HG03139 (cell line): ENCODE measurements around the gene PLXNA4.

ENCODE experiments used
- ATAC-seq: cut with Tn5 transposase; IDR thresholded peaks from one replicate; pipeline ENCODE4 v1.9.1; 2021; ENCODE audit not compliant: unreplicated experiment

PLXNA4 gene

DNA sequence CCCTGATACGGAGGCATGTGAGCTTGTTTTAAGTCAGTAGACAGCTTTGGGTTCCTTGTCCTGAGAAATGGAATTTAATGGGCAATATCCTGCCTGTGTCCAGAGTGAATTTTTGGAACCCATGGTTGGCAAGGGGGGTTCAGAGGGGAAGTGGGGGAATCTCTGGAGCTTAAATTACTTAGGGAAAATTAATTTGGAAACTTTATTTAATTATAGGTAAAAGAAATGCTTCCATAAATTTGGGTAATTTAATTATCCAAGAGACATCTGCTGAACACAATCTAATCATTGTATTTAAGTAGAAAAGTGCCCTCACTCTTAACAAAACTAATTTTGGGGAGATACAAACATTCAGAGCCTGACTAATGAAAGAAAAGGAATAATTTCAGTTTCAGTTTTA lies 99.7 kb downstream of the PLXNA4 start:
- no peak for ATAC-seq

DNA sequence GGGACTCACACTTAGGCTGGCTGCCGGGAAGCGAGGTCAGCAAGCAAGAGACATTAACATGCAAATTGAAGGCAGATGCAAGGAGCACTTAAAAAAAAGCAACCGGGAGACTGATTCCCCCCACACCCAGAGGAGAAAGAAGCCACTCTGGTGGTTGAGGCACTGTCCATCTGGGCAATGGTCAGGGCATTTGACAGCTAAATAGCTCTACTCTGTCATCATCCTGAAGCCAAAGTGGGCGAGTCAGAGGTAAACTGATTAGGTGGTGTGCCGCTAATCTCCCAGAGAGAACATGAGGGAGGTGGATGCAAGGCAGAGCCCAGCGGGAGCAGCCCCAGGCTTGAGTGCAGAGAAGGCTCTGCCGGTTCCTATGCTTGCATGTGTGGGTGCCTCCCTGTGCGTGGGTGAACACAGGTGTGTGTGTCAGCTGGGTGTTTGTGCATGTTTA lies 100.6 kb downstream of the PLXNA4 start:
- no peak for ATAC-seq

DNA sequence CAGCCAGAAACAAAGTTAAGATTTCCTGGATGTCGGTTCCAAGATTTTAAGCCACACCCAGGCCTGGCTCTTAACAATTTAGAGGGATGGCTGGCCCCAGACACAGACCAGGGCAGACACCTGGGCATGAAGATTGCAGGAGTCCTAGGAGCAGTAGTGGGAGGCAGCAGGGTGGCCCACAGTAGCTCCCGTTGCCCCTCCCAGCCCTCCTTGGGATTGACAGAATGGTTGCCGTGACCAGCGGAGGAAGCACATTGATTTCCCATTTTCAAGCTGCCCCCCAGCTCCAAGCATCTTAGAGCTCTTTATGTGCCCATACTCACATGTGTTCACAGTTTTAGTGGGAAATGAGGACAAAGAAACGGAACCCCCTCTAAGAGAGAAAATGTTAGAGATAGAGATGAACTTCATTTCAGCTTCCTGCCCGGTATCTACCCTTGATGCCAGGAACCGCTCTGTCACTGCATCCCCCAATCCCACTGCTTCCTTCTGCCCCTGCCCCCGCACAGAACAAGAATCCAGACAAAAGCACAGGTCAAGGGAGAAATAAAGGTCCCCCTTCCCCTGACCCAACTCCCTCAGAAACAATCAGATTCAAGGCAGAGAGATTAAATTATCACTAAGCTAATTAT lies 101.1 kb downstream of the PLXNA4 start:
- no peak for ATAC-seq

DNA sequence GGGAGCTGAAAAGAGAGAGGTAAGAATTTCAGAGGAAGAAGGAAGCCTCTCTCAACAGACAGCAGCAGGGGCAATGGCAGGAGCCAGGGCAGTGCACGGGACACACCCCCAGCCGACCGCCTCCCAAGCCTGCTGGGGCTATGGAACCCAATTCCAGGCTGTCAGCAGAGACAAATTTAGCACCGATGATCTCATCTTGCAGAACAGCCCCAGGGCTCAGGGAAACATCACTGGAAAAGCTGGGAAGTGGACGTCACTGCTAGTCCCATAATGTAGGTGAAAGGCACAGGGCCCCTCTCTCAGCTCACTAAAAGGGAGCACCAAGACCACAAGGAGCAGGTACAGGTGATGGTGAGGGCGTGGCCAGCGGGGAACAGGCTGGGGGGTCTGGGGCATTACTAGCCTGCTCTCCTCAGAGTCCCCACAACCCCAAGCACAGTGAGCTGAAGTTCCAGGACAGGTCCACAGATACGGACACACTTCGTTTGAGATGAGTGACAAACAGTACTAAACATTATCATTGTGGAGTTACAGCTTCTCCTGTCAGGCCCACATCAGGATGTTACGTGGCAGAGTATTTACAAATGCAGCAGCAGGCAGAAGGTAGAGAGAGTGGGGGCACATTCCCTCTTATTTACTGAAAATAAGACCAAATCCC lies 103.7 kb downstream of the PLXNA4 start:
- no peak for ATAC-seq

DNA sequence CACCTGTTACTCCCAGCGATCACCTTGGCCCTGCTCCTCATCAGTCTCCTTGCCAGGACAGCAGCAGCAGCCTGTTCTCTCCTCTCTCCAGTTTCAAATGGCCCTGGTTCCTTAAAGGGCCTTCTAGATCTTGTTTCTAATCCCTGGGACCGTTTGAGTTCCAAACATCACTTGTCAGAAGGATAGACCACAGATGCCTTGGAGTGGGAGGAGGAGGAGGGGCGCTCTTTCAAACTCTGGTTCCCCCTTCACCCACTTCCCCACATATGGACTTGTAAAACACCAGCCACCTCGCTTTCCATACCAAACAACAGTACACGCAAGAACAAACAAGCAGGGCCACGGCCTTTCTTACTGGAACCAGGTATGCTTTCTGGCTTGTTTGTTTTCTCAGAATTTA lies 104.8 kb downstream of the PLXNA4 start:
- ATAC-seq: no peak

DNA sequence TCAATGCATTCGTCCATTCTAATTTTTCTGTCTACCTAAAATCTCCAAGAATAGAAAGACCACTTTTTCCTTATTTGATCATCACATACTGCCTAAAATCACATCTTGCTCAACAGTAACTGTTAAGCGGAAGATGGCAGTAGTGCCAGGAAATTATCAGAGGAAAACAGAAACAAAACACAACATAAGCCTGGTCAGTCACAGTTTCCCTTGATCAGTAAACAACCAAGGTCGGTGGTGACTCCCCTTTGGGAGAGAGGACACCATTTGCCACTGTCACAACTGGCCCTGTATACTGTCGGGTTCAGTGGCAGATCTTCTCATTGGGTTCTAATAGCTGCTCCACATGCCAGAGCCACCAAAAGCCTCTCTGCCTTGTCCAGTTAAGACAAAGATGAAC lies 106.6 kb downstream of the PLXNA4 start:
- no peak for ATAC-seq

DNA sequence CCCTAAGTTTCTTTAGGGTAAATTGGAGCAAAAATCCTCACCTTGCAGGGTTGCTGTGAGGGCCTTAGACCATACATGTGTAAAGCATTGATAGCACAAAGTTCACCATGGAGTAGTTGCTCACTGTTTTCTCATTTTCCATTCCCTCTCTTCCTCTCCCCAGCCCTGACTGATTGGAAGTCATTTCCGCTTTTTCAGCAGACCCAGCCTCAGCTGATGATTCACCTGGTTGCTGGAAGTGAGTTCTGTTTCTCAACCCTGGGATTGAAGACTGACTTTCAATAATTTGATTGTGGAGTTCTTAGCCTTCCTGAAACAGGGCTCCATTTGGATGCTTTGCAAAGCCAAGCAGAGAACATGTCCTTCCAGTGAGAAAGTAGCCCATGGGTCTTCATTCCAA lies 107.0 kb downstream of the PLXNA4 start:
- no peak for ATAC-seq

DNA sequence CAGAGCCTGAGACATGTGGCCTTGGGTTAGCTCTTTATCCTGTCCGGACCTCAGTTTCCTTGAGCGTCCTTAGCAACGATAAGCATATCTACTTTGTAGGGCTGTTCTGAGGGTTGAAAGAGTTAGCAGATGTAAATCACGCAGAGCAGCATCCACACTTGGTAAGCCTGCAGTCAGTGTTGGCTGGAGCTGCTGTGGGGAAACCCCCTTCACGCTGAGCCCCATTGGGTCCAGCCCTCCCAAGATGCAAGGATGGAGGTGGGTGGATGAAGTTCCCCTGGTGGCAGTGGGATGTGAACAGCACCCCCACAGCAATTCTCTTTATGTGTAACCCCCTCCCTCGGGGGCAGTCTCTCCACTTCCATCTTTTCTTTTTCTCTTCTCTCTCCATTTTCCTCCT lies 109.9 kb downstream of the PLXNA4 start:
- ATAC-seq: no peak

DNA sequence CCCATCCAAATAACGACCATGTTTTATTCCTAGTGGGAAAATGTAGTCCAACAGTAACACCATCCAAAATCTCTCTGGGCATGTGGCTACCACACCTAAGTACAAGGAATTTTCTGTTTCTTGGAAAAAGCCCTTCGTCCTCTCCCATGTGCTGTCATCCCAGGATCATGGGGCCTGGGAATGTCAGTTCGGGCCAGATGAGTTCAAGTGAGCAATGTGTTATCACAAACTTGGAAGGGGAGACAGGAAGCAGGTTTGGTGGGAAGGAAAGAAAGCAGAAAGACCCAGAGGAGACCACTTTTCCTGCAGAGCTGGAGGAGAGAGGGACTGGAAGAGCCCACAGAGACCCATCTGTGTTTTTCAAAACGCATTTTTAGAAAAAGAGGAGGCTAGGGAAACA lies 110.8 kb downstream of the PLXNA4 start:
- no peak for ATAC-seq

DNA sequence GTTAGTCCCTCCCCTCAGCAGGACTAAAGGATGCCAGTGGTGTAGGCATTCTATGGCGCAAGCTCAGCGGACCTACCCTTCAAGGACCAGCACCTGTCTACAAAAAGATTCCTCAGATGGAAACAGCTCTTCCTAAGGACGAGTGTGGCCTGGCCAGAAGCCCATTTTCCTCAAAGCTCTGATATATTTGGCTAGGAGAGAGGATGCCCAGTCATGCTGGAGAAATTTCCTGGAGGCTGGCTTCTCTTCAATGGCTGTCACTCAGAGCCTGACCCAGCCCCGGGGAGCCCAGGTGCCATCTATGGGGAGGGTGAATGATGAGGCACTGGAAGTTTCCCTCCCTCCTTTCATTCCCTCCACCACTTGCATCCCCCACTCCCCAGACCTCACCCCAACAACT lies 111.5 kb downstream of the PLXNA4 start:
- no peak for ATAC-seq

DNA sequence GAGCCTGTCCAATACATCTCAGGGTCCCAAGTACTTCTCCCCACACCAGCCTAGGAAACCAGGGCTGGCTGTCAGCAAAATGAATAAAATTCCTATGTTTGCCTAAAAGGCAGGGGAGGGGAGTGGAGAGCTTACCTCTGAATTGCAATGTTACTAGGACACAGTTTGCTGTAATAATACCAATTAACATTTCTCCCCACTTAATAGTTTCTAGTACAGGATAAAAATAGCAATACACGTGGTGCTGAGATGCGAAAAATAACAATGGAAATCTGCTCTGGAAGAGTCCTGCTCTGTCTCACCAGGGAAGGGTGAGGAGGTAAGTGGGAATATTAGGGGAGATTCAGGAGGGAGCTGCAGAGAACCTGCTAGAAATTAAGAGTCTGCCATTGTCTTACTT lies 112.3 kb downstream of the PLXNA4 start:
- no peak for ATAC-seq

DNA sequence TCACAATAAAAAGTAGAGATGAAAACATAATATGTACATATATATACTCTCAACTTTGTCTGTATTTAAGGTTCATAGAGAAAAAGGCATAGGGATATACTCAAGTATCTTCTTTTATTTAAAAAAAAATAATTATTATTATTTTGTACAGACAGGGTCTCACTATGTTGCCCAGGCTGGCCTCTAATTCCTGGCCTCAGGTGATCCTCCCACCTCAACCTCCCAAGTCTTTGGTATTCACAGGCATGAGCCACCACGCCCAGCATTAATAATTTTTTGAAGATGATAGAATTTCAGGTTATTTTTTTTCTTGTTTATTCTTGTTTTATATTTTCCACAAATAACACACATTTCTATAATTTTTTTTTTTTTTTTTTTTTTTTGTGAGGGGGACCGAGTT lies 113.8 kb downstream of the PLXNA4 start:
- no peak for ATAC-seq

DNA sequence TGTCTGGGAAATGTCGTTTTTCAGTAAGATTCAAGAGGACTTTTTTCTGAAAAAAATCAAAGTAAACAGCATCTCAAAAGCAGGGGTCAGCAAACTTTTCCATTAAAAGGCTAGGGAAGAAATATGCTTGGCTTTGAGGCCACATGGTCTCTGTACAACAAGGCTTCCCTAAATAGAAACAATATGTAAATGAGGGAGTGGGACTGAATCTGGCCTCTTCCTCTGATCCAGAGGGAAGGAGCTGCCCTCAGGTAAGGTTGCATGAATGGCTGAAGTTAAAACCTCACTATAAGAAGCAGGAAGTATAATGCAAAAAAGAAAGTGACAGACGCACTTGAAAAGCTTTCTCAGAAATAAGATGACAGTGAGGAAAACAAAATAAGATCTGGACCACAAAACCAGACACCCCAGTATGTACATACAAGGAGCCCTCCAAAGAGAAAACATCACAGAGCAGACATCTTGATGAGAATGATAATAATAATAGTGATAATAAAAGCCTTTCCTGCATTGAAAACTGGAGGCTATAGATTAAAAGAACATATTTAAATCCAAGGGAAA lies 115.2 kb downstream of the PLXNA4 start:
- no peak for ATAC-seq

DNA sequence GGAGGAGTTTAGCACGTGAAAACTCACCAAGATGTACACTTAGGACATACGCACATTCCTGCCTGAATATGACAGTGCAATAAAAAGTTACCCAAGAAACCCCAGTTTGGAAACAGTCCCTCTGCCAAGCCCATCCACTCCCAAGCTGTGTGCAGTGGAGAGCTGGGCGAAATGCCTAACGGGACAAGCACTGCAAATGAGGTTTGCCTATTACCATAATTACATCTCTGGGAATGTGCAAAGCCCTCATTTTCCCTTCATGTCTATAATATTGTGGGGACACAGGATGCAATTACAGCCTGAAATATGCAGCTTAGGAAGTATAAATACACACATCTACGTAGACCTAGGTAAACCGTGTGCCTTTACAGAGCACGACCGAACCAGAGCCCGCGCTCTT lies 117.5 kb downstream of the PLXNA4 start:
- no peak for ATAC-seq

DNA sequence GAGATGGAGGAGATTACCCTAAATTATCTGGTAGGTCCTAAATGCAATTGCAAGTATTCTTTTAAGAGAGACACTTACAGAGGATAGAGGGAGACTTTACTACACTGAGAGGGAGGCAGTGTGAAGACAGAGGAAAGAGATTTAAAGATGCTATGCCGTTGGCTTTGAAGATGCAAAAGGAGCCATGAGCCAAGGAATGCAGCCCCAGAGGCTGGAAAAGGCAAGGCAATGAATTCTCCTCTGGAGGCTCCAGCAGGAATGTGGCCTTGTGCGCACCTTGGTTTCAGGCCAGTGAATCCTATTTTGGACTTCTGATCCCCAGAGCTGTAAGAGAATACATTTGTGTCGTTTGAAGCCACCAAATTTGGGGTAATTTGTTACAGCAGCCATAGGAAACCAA lies 118.6 kb downstream of the PLXNA4 start:
- ATAC-seq: no peak

DNA sequence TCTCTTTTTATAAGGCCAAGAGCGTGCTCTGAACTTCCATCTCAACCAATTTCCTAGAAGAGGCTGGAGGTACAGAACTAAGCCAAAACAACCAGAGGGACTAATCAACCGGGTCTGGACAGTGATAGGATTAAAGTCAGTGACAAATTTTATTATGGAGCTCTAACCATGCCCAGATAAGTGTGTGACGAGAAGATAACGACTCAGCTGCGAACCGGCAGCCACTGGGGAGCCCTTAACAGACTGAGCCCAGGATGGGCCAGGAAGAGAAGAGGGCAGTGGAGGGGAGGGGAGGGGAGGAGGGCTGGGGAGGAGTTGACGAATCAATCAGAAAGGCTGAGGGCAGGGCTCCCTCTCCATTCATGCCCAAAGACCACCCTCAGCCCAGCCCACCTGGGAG lies 119.9 kb downstream of the PLXNA4 start:
- no peak for ATAC-seq

DNA sequence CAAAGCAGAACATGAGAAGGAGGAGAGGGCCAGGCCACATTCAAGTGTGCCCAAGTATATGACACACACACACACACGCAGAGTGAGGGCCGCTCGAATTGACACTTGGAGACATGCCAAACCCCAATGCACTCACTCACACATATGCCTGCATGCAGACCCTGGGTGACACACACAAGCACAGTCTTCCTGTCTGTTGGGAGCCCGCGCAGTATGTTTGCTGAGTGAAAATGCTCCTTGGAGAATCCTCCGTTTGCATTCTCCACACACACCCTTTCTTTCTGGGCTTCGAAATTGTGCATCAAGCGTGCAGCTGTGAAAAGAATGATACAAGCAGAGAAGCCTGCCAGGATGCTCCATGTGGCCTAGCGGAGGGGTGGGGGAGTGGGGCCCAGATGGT lies 120.9 kb downstream of the PLXNA4 start:
- ATAC-seq: no peak

DNA sequence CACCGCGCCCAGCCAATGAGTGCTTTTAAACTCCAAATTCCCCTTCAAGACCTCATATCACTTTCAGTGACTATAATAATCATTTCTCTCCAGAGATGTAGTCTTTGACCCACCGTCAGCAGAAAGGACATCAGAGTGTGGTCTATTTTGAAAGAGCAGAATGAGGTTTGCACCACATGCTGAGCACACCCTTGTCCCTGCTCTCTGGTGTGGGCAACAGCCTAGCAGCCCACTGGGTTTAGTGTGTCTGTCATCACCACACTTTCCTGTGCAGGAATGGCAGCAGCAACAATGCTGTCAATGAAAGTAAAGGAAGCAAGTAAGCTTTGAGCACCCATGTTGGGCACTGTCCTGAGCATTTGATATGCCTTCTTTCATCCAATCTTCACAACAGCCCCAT lies 122.4 kb downstream of the PLXNA4 start:
- ATAC-seq: no peak

DNA sequence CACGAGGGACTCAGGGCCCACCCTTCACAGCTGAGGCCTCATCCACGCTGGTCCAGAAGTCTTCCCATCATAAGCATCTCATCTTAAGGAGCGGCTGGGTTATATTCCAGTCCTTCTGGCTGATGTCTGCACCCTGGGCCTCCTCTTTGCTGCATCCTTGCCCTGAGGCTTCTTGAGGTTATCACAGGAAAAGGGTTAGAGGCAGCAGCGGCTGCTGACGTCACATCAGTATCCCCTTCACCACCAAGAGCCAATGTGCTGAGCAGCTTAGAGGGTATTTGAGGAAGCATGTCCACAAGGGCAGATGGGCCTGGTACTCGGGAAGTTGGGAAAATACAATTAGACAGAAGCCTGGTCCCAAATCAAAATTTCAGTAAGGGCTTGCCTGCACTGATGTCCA lies 125.1 kb downstream of the PLXNA4 start:
- no peak for ATAC-seq

DNA sequence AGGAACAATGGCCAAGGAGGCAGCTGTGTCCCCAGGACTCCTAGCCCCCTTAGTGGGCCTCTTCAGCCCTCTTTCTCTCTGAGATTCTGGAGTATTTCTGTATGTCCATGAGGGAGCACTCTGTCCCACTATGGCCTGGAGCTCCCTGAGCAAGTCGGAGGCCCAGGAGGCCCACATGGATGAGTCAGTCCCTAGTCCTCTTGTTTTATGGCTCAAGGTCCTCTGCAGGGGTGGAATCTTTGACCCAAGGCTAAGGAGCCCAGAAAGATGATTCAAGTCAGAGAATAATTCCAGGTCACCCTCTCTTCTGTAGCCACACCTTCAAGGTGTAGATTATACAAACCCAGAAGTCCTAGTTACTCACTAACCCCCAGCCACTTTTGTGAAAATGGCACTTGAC lies 125.6 kb downstream of the PLXNA4 start:
- no peak for ATAC-seq

DNA sequence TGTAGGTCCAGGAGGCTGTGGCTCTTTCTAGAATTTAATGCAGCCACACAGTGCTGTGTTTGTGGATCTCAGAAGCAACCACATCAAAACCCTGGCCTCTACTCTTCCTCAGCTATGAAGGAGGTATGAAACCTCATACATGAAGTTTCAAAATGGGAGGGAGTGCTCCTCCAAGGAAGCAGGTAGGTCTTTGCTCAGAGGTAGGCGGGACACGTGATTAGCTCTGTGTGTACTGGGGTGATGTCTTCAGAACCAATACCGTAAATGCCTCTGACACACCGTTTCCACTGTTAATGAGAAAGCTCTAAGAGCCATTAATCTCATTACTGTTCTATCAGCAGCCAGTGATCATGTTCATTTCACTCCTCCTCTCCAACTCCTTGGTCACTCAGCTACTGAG lies 126.1 kb downstream of the PLXNA4 start:
- ATAC-seq: no peak

DNA sequence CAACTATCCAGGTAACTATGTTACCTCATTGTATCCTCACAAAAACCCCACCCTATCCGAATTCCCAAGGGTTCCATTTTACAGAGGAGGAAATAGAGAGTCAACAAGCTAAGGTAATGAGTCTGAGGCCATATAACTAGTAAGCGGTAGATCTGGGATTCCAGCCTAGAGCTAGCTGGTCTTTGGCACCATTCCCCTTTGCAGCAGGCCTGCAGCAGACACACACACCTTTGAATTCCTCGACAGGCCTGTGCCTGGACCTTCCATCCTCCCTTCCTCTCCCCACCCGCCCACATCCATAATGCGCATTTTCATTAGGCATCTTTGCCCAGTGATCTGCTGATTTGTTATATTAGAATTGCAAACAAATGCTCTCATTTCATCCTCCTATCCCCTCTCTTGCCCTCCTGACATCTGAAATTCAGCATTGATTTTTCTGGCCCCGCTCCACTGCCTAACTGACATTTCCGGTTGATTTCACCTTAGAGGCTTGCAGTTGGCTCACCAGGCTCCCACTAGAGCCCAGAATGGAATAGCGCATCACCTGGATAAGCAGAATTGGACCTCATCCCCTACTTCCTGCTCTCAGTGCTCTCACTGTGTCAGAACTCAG lies 129.5 kb downstream of the PLXNA4 start:
- ATAC-seq: no peak
